WTC11 (cell line): ENCODE results near the gene CHST11. TPM values are rescaled to one million over a fixed set of nuclear protein-coding genes. Genes with fewer than 3 reads are reported as not detected.

Source experiments
- ATAC-seq: fragments of 200-7000 bp; cut with Tn5 transposase; 2 replicates; pipeline ENCODE4 v1.10.0; 2021; ENCODE audit warnings: mild to moderate bottlenecking, moderate library complexity
- CTCF ChIA-PET: fragments of 300-600 bp; sonication (Branson Sonifier 250); formaldehyde crosslinking; loops from one replicate; lab custom pipeline; 2021; ENCODE audit warnings: antibody characterized with exemption; lab: Charles Lee
- POLR2A ChIA-PET: fragments of 350-600 bp; sonication (Branson Sonifier 250); formaldehyde crosslinking; loops from one replicate; lab custom pipeline; 2021; ENCODE audit warnings: antibody characterized with exemption; lab: Charles Lee
- DNase-seq: peaks from one replicate; pipeline ENCODE4 v3.0.0; 2021; ENCODE audit warnings: low spot score
- H3K27ac Mint-ChIP-seq: 2 replicates; pipeline ENCODE4 v1.8.0; 2021; ENCODE audit warnings: mixed read lengths
- H3K27me3 Mint-ChIP-seq: 2 replicates; pipeline ENCODE4 v1.8.0; 2021; ENCODE audit warnings: low read depth, mild to moderate bottlenecking, moderate library complexity, mixed read lengths
- H3K36me3 Mint-ChIP-seq: 2 replicates; pipeline ENCODE4 v1.8.0; 2021; ENCODE audit warnings: mixed read lengths
- H3K4me1 Mint-ChIP-seq: 2 replicates; pipeline ENCODE4 v1.8.0; 2022; ENCODE audit warnings: mixed read lengths
- H3K4me3 Mint-ChIP-seq: 2 replicates; pipeline ENCODE4 v1.8.0; 2021; ENCODE audit warnings: mild to moderate bottlenecking, moderate library complexity, mixed read lengths
- H3K9me3 Mint-ChIP-seq: 2 replicates; pipeline ENCODE4 v1.8.0; 2021; ENCODE audit warnings: mixed read lengths
- AR ChIP-seq: fragments of 250-450 bp; sonication (Bioruptor Pico); IDR thresholded peaks from 2 replicates; pipeline ENCODE4 v1.9.0; 2021; ENCODE audit warnings: mild to moderate bottlenecking
- E2F5 ChIP-seq: sonication (generic); formaldehyde crosslinking; IDR thresholded peaks from 2 replicates; pipeline ENCODE4 v1.8.1; 2022; ENCODE audit warnings: mild to moderate bottlenecking, moderate library complexity, missing genetic modification reagents
- ETV6 ChIP-seq: sonication (generic); formaldehyde crosslinking; IDR thresholded peaks from 2 replicates; pipeline ENCODE4 v1.8.1; 2022; ENCODE audit warnings: mild to moderate bottlenecking, missing genetic modification reagents
- GABPB1 ChIP-seq: sonication (generic); formaldehyde crosslinking; IDR thresholded peaks from 2 replicates; pipeline ENCODE4 v1.8.1; 2023; ENCODE audit warnings: mild to moderate bottlenecking, missing genetic modification reagents
- GRHL2 ChIP-seq: fragments of 250-450 bp; sonication (Bioruptor Pico); IDR thresholded peaks from 2 replicates; pipeline ENCODE4 v1.8.0; 2022; ENCODE audit warnings: mild to moderate bottlenecking, moderate library complexity; ENCODE audit not compliant: insufficient replicate concordance, severe bottlenecking
- GTF2I ChIP-seq: fragments of 250-450 bp; sonication (Bioruptor Pico); conservative IDR thresholded peaks from 2 replicates; pipeline ENCODE4 v1.4.0; 2021; ENCODE audit warnings: mild to moderate bottlenecking
- IRF1 ChIP-seq: sonication (generic); formaldehyde crosslinking; IDR thresholded peaks from 2 replicates; pipeline ENCODE4 v1.8.0; 2023; ENCODE audit warnings: missing genetic modification reagents
- JAZF1 ChIP-seq: fragments of 250-450 bp; sonication (Bioruptor Pico); IDR thresholded peaks from 2 replicates; pipeline ENCODE4 v1.9.0; 2021; ENCODE audit warnings: moderate library complexity, mild to moderate bottlenecking, inconsistent platforms
- MYBL2 ChIP-seq: sonication (generic); formaldehyde crosslinking; IDR thresholded peaks from 2 replicates; pipeline ENCODE4 v1.8.1; 2023; ENCODE audit warnings: mild to moderate bottlenecking, moderate library complexity, missing genetic modification reagents
- NFYB ChIP-seq: sonication (generic); formaldehyde crosslinking; conservative IDR thresholded peaks from 2 replicates; pipeline ENCODE4 v1.8.0; 2022; ENCODE audit warnings: low read depth, missing genetic modification reagents
- NR2C2 ChIP-seq: sonication (generic); formaldehyde crosslinking; IDR thresholded peaks from 2 replicates; pipeline ENCODE4 v1.8.0; 2022; ENCODE audit warnings: mild to moderate bottlenecking, missing genetic modification reagents
- SOX15 ChIP-seq: fragments of 250-450 bp; sonication (Bioruptor Pico); IDR thresholded peaks from 2 replicates; pipeline ENCODE4 v1.9.0; 2021; ENCODE audit warnings: mild to moderate bottlenecking
- SP1 ChIP-seq: sonication (generic); formaldehyde crosslinking; conservative IDR thresholded peaks from 2 replicates; pipeline ENCODE4 v1.8.1; 2022; ENCODE audit warnings: missing genetic modification reagents
- TEAD4 ChIP-seq: sonication (generic); formaldehyde crosslinking; IDR thresholded peaks from 2 replicates; pipeline ENCODE4 v1.8.0; 2022; ENCODE audit warnings: mild to moderate bottlenecking, missing genetic modification reagents
- ZBTB43 ChIP-seq: sonication (generic); formaldehyde crosslinking; IDR thresholded peaks from 2 replicates; pipeline ENCODE4 v1.8.1; 2023; ENCODE audit warnings: mild to moderate bottlenecking, missing genetic modification reagents
- ZNF281 ChIP-seq: sonication (generic); formaldehyde crosslinking; IDR thresholded peaks from 2 replicates; pipeline ENCODE4 v1.8.0; 2023; ENCODE audit warnings: mild to moderate bottlenecking, missing genetic modification reagents
- total RNA-seq: library from RNA; stranded (reverse); gene quantifications from 3 replicates; pipeline ENCODE4 v1.2.3, GENCODE V29; 2021
- TF ChIP-seq, protein P1 (sequence below): fragments of 250-450 bp; sonication (Bioruptor Pico); IDR thresholded peaks from 2 replicates; pipeline ENCODE4 v1.9.0; 2021; ENCODE audit warnings: mild to moderate bottlenecking
- TF ChIP-seq, protein P2 (sequence below): sonication (generic); formaldehyde crosslinking; conservative IDR thresholded peaks from 2 replicates; pipeline ENCODE4 v1.8.1; 2022; ENCODE audit warnings: mild to moderate bottlenecking, missing genetic modification reagents
- TF ChIP-seq, protein P3 (sequence below): sonication (generic); formaldehyde crosslinking; IDR thresholded peaks from 2 replicates; pipeline ENCODE4 v1.8.1; 2023; ENCODE audit warnings: mild to moderate bottlenecking, missing genetic modification reagents
- TF ChIP-seq, protein P4 (sequence below): sonication (generic); formaldehyde crosslinking; IDR thresholded peaks from 2 replicates; pipeline ENCODE4 v1.8.1; 2023; ENCODE audit warnings: mild to moderate bottlenecking, missing genetic modification reagents, borderline replicate concordance

The CHST11 gene
- total RNA-seq, 1 experiment from 2014 or later: 24.2 TPM

GRCh38 chr12:104707194-104707593 is 250.4 kb downstream of the CHST11 start (continued):
- no peak for TF ChIP-seq AR (CRISPR knock-in tag)
- TF ChIP-seq ZBTB43 (CRISPR knock-in tag): no peak

GRCh38 chr12:104707794-104708558 is 251.2 kb downstream of the CHST11 start:
- Mint-ChIP-seq H3K4me1 (peaks cover 73% of the 10 kb centered on the region), H3K4me3 (no peak overlapping the region), H3K36me3 (no peaks in the 10 kb centered on the region), H3K27ac (peak overlapping the region; percentile 1; the same call in 1 of the 2 replicates), H3K27me3 (no peaks in the 10 kb centered on the region), H3K9me3 (no peaks in the 10 kb centered on the region)
- DNase-seq (no peak), ATAC-seq (no peak)
- POLR2A ChIA-PET: no interaction called here
- CTCF ChIA-PET: no interaction called here
- no peak for TF ChIP-seq SP1
- TF ChIP-seq ZNF281 (CRISPR knock-in tag): no peak
- no peak for TF ChIP-seq GABPB1
- no peak for TF ChIP-seq ETV6
- TF ChIP-seq GTF2I (CRISPR knock-in tag): no peak
- TF ChIP-seq TEAD4: no peak
- TF ChIP-seq NR2C2 (CRISPR knock-in tag): no peak
- TF ChIP-seq, protein P1, sequence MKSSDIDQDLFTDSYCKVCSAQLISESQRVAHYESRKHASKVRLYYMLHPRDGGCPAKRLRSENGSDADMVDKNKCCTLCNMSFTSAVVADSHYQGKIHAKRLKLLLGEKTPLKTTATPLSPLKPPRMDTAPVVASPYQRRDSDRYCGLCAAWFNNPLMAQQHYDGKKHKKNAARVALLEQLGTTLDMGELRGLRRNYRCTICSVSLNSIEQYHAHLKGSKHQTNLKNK (CRISPR knock-in tag): no peak
- no peak for TF ChIP-seq NFYB (CRISPR knock-in tag)
- TF ChIP-seq, protein P2, sequence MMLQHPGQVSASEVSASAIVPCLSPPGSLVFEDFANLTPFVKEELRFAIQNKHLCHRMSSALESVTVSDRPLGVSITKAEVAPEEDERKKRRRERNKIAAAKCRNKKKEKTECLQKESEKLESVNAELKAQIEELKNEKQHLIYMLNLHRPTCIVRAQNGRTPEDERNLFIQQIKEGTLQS (CRISPR knock-in tag): no peak
- no peak for TF ChIP-seq MYBL2
- no peak for TF ChIP-seq IRF1 (CRISPR knock-in tag)
- TF ChIP-seq GRHL2 (CRISPR knock-in tag): no peak
- TF ChIP-seq, protein P3, sequence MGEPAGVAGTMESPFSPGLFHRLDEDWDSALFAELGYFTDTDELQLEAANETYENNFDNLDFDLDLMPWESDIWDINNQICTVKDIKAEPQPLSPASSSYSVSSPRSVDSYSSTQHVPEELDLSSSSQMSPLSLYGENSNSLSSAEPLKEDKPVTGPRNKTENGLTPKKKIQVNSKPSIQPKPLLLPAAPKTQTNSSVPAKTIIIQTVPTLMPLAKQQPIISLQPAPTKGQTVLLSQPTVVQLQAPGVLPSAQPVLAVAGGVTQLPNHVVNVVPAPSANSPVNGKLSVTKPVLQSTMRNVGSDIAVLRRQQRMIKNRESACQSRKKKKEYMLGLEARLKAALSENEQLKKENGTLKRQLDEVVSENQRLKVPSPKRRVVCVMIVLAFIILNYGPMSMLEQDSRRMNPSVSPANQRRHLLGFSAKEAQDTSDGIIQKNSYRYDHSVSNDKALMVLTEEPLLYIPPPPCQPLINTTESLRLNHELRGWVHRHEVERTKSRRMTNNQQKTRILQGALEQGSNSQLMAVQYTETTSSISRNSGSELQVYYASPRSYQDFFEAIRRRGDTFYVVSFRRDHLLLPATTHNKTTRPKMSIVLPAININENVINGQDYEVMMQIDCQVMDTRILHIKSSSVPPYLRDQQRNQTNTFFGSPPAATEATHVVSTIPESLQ: no peak
- TF ChIP-seq, protein P4, sequence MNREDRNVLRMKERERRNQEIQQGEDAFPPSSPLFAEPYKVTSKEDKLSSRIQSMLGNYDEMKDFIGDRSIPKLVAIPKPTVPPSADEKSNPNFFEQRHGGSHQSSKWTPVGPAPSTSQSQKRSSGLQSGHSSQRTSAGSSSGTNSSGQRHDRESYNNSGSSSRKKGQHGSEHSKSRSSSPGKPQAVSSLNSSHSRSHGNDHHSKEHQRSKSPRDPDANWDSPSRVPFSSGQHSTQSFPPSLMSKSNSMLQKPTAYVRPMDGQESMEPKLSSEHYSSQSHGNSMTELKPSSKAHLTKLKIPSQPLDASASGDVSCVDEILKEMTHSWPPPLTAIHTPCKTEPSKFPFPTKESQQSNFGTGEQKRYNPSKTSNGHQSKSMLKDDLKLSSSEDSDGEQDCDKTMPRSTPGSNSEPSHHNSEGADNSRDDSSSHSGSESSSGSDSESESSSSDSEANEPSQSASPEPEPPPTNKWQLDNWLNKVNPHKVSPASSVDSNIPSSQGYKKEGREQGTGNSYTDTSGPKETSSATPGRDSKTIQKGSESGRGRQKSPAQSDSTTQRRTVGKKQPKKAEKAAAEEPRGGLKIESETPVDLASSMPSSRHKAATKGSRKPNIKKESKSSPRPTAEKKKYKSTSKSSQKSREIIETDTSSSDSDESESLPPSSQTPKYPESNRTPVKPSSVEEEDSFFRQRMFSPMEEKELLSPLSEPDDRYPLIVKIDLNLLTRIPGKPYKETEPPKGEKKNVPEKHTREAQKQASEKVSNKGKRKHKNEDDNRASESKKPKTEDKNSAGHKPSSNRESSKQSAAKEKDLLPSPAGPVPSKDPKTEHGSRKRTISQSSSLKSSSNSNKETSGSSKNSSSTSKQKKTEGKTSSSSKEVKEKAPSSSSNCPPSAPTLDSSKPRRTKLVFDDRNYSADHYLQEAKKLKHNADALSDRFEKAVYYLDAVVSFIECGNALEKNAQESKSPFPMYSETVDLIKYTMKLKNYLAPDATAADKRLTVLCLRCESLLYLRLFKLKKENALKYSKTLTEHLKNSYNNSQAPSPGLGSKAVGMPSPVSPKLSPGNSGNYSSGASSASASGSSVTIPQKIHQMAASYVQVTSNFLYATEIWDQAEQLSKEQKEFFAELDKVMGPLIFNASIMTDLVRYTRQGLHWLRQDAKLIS: no peak
- TF ChIP-seq E2F5 (CRISPR knock-in tag): no peak
- TF ChIP-seq SOX15: no peak
- no peak for TF ChIP-seq JAZF1
